Measurements from ENCODE around the gene TOX2.

TOX2 gene

GRCh38 chr20:44091026-44091425 is 176.4 kb downstream of the TOX2 start:
- H3K36me3 ChIP-seq (ENCODE audit: control insufficient read depth in 2 of 2, insufficient read depth in 1 of 2, low read length in 2 of 2): no peaks in the 10 kb centered on the region
- H3K9me3 ChIP-seq (ENCODE audit: control insufficient read depth, insufficient read depth, low read depth, low read length): no peaks in the 10 kb centered on the region
- H3K27ac ChIP-seq (ENCODE audit: extremely low read depth, low read depth, low read length): no peak overlapping the region
- TF ChIP-seq ZNF433 (tag by site-specific recombination; IDR thresholded peaks at IDR 0.05; ENCODE audit: low read depth) (no peak), PATZ1 (tag by site-specific recombination; IDR thresholded peaks at IDR 0.05) (no peak), ZBTB11 (tag by site-specific recombination; conservative IDR thresholded peaks at IDR 0.05; ENCODE audit: low read depth) (no peak), ZFP37 (tag by site-specific recombination; IDR thresholded peaks at IDR 0.05) (no peak), GFI1B (tag by site-specific recombination; IDR thresholded peaks at IDR 0.05) (no peak), MZF1 (tag by site-specific recombination; IDR thresholded peaks at IDR 0.05; ENCODE audit: borderline replicate concordance) (no peak), ZNF146 (tag by site-specific recombination; IDR thresholded peaks at IDR 0.05) (no peak), ZNF121 (tag by site-specific recombination; IDR thresholded peaks at IDR 0.05) (no peak), KLF7 (tag by site-specific recombination; IDR thresholded peaks at IDR 0.05; ENCODE audit: borderline replicate concordance) (no peak), ZNF843 (tag by site-specific recombination; IDR thresholded peaks at IDR 0.05) (no peak), ZNF354C (tag by site-specific recombination; IDR thresholded peaks at IDR 0.05; ENCODE audit: borderline replicate concordance, low read depth) (no peak)
- no peak overlapping the region for H3K4me3 ChIP-seq (ENCODE audit: low read depth, low read length)
- POLR2A ChIA-PET: interaction anchor here (1.3 kb wide), 1 partner anchor 423 kb away, joined by 3 read pairs; no protein-coding TSS in a partner anchor
- CTCF ChIA-PET: interaction anchor here (0.6 to 4.1 kb wide), 5 partner anchors 8 to 551 kb away, joined by 3 to 20 read pairs (median 13); no protein-coding TSS in a partner anchor
- H3K4me1 ChIP-seq (ENCODE audit: control insufficient read depth, insufficient read depth, low read length): no peaks in the 10 kb centered on the region

GRCh38 chr20:44092551-44093248 is 178.0 kb downstream of the TOX2 start:
- Histone ChIP-seq H3K27ac (ENCODE audit: extremely low read depth, low read depth, low read length) (no peak overlapping the region), H3K36me3 (ENCODE audit: control insufficient read depth in 2 of 2, insufficient read depth in 1 of 2, low read length in 2 of 2) (no peaks in the 10 kb centered on the region), H3K4me1 (ENCODE audit: control insufficient read depth, insufficient read depth, low read length) (no peaks in the 10 kb centered on the region), H3K4me3 (ENCODE audit: low read depth, low read length) (no peak overlapping the region), H3K9me3 (ENCODE audit: control insufficient read depth, insufficient read depth, low read depth, low read length) (no peaks in the 10 kb centered on the region)
- ChIA-PET CTCF (interaction anchor here (0.5 to 4.1 kb wide), 13 partner anchors 9 to 644 kb away, joined by 3 to 20 read pairs (median 4); no protein-coding TSS in a partner anchor), POLR2A (no interaction called here)
- 0 out of 2 replicates have a peak, but pooled peaks have one; percentile 17 for TF ChIP-seq ZNF561 (tag by site-specific recombination; IDR thresholded peaks at IDR 0.05; ENCODE audit: borderline replicate concordance)
- TF ChIP-seq REST (tag by site-specific recombination; IDR thresholded peaks at IDR 0.05): 0 out of 2 replicates have a peak, but pooled peaks have one; percentile 35
- TF ChIP-seq ZNF654 (tag by site-specific recombination; IDR thresholded peaks at IDR 0.05; ENCODE audit: low read depth): peak; percentile 73
- peak; percentile 22; the same call in 1 of the 2 replicates for TF ChIP-seq ZNF548 (tag by site-specific recombination; IDR thresholded peaks at IDR 0.05)
- no peak for TF ChIP-seq ZNF19 (tag by site-specific recombination; IDR thresholded peaks at IDR 0.05; ENCODE audit: low read depth)

All from HEK293 (cell line).